ENCODE measurements around the gene MYL7. TPM values are rescaled to one million over a fixed set of nuclear protein-coding genes. Genes with fewer than 3 reads are reported as not detected.

Gene MYL7
- total RNA-seq, 6 experiments from 2014 or later = 0.30 to 0.64 (median 0.49) TPM; not detected in 2

DNA sequence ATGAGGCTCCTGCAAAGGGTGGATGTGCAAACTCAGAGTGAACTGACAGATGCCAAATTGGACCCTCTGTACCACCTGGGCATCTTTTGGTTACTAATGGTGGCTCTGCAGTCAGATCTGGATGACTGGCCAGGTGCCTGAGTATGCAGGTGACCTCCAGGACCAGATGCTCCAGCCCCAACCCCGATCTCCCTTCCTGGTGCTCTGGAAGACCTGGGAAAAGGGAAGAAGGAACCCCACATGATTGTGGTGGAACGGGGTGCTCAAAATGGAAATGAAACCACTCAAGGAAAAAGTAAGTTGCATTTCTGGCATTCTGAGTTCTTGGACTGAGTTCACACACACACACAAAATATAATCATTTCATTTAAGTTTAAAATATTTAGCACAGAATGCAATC, 46.8 kb downstream of the MYL7 start:
- TF ChIP-seq, protein P1, sequence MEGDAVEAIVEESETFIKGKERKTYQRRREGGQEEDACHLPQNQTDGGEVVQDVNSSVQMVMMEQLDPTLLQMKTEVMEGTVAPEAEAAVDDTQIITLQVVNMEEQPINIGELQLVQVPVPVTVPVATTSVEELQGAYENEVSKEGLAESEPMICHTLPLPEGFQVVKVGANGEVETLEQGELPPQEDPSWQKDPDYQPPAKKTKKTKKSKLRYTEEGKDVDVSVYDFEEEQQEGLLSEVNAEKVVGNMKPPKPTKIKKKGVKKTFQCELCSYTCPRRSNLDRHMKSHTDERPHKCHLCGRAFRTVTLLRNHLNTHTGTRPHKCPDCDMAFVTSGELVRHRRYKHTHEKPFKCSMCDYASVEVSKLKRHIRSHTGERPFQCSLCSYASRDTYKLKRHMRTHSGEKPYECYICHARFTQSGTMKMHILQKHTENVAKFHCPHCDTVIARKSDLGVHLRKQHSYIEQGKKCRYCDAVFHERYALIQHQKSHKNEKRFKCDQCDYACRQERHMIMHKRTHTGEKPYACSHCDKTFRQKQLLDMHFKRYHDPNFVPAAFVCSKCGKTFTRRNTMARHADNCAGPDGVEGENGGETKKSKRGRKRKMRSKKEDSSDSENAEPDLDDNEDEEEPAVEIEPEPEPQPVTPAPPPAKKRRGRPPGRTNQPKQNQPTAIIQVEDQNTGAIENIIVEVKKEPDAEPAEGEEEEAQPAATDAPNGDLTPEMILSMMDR (IDR thresholded peaks at IDR 0.05) = no peak
- Mint-ChIP-seq H3K9me3 (no peaks in the 10 kb centered on the region), H3K36me3 (ENCODE audit: low read depth) (no peaks in the 10 kb centered on the region), H3K27me3 (ENCODE audit: insufficient read depth) (no peaks in the 10 kb centered on the region), H3K4me1 (ENCODE audit: low read depth) (peaks cover 27% of the 10 kb centered on the region), H3K4me3 (no peak overlapping the region), H3K27ac (no peak overlapping the region)
- no peak for DNase-seq

DNA sequence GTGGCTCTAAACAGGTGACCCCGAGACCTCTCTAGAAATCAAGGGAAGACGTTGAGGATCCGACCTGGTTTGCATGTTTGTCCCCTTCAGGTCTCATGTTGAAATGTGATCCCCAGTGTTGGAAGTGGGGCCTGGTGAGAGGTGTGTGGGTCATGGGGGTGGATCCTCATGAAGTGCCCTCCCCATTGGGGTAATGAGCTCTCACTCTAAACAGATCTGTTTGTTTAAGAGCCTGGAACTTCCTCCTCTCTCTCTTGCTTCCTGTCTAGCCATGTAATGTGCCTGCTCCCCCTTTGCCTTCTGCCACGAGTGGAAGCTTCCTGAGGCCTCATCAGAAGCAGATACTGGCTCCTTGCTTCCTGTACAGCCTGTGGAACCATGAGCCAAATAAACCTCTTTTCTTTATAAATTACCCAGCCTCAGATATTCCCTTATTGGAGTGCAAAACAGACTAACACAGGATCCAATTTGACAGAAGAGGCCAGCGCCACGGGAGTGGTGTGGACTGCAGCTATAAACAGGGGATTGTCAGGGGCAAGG, 48.0 kb downstream of the MYL7 start:
- H3K9me3 Mint-ChIP-seq = no peaks in the 10 kb centered on the region
- no peak for DNase-seq
- no peaks in the 10 kb centered on the region for H3K36me3 Mint-ChIP-seq (ENCODE audit: low read depth)
- TF ChIP-seq, protein P1 (IDR thresholded peaks at IDR 0.05) = no peak
- no peak overlapping the region for H3K4me3 Mint-ChIP-seq
- peaks cover 3% of the 10 kb centered on the region for H3K27me3 Mint-ChIP-seq (ENCODE audit: insufficient read depth)
- H3K4me1 Mint-ChIP-seq (ENCODE audit: low read depth) = peaks cover 39% of the 10 kb centered on the region
- peak overlapping the region; percentile 33; the same call in 1 of the 2 replicates for H3K27ac Mint-ChIP-seq

Other genes starting within 250 kb of the MYL7 start
- gene URGCP, start 234.7 kb downstream of the MYL7 start, total RNA-seq (2021; fragmentation: NEBNext Ultra II Directional; extraction: Animal tissue kit (Norgen Biotek cat#: 25700)) = 10 to 100 TPM; 41.4 to 53.2 (median 43.2) TPM
- 10 to 100 TPM; 12.6 to 15.7 (median 14.4) TPM for gene UBE2D4, start 214.9 kb downstream of the MYL7 start, total RNA-seq (2021; fragmentation: NEBNext Ultra II Directional; extraction: Animal tissue kit (Norgen Biotek cat#: 25700))
- gene SPDYE1, start 143.4 kb downstream of the MYL7 start, total RNA-seq (2021; fragmentation: NEBNext Ultra II Directional; extraction: Animal tissue kit (Norgen Biotek cat#: 25700)) = not detected
- 100 to 1,000 TPM; 146 to 167 (median 153) TPM for gene DBNL, start 96.6 kb downstream of the MYL7 start, total RNA-seq (2021; fragmentation: NEBNext Ultra II Directional; extraction: Animal tissue kit (Norgen Biotek cat#: 25700))
- gene PGAM2, start 75.8 kb downstream of the MYL7 start, total RNA-seq (2021; fragmentation: NEBNext Ultra II Directional; extraction: Animal tissue kit (Norgen Biotek cat#: 25700)) = under 1 TPM in 4 of 6 experiments, not detected in 2; 0.26 to 0.51 (median 0.35) TPM
- gene POLM, start 58.8 kb downstream of the MYL7 start, total RNA-seq (2021; fragmentation: NEBNext Ultra II Directional; extraction: Animal tissue kit (Norgen Biotek cat#: 25700)) = 10 to 100 TPM; 11.4 to 14.3 (median 12.1) TPM
- 10 to 100 TPM; 69.7 to 83.2 (median 76.4) TPM for gene AEBP1, start 37.0 kb downstream of the MYL7 start, total RNA-seq (2021; fragmentation: NEBNext Ultra II Directional; extraction: Animal tissue kit (Norgen Biotek cat#: 25700))
- 100 to 1,000 TPM; 154 to 210 (median 183) TPM for gene POLD2, start 17.8 kb downstream of the MYL7 start, total RNA-seq (2021; fragmentation: NEBNext Ultra II Directional; extraction: Animal tissue kit (Norgen Biotek cat#: 25700))
- gene GCK, start 48.1 kb upstream of the MYL7 start, total RNA-seq (2021; fragmentation: NEBNext Ultra II Directional; extraction: Animal tissue kit (Norgen Biotek cat#: 25700)) = under 1 TPM in 4 of 6 experiments, not detected in 2; 0.11 to 0.26 (median 0.17) TPM
- 100 to 1,000 TPM; 155 to 174 (median 167) TPM for gene YKT6, start 59.6 kb upstream of the MYL7 start, total RNA-seq (2021; fragmentation: NEBNext Ultra II Directional; extraction: Animal tissue kit (Norgen Biotek cat#: 25700))
- gene CAMK2B, start 184.3 kb upstream of the MYL7 start, total RNA-seq (2021; fragmentation: NEBNext Ultra II Directional; extraction: Animal tissue kit (Norgen Biotek cat#: 25700)) = under 1 TPM in 2 of 6 experiments, not detected in 4; 0.11 to 0.41 TPM

All from HFFc6 (cell line).